HG02623 (cell line): Measurements from ENCODE around the gene CEP68.
A peak's percentile ranks its signal among the peaks of the same experiment; 100 is the strongest.
"Not testable (repeated sequence)": the region's sequence is repeated elsewhere in the genome, so short reads cannot be mapped to it uniquely, and the experiment has no call there.

Experiments used
- ATAC-seq: cut with Tn5 transposase; IDR thresholded peaks from one replicate; pipeline ENCODE4 v1.9.1; 2021; ENCODE audit warnings: moderate library complexity; ENCODE audit not compliant: unreplicated experiment

CEP68 gene

GRCh38 chr2:65056215-65057053 is at the start of gene CEP68:
TSS of gene CEP68 (plus strand) at chr2:65056416. CDS start at chr2:65069445, 13,029 bp downstream.
- peak; percentile 81 for ATAC-seq

- no peak for ATAC-seq
Measured at GRCh38 chr2:65013776-65014175, 42.4 kb upstream of the CEP68 start.

- ATAC-seq, result no peak
Measured at GRCh38 chr2:65015731-65016130, 40.5 kb upstream of the CEP68 start.

- ATAC-seq, result no peak
Measured at GRCh38 chr2:65016789-65017188, 39.4 kb upstream of the CEP68 start.

GRCh38 chr2:65017335-65017734 is 38.9 kb upstream of the CEP68 start:
- no peak for ATAC-seq

- ATAC-seq, result no peak
Measured at GRCh38 chr2:65018141-65018582, 38.1 kb upstream of the CEP68 start.

- ATAC-seq, result no peak
Measured at GRCh38 chr2:65019010-65019409, 37.2 kb upstream of the CEP68 start.

GRCh38 chr2:65019675-65020195 is 36.5 kb upstream of the CEP68 start:
- no peak for ATAC-seq

- not testable (repeated sequence) for ATAC-seq
Measured at GRCh38 chr2:65020251-65020650, 36.0 kb upstream of the CEP68 start.

- ATAC-seq, result no peak
Measured at GRCh38 chr2:65020943-65021528, 35.2 kb upstream of the CEP68 start.

GRCh38 chr2:65021709-65022108 is 34.5 kb upstream of the CEP68 start:
- no peak for ATAC-seq

GRCh38 chr2:65022189-65022588 is 34.0 kb upstream of the CEP68 start:
- ATAC-seq, result no peak

- no peak for ATAC-seq
Measured at GRCh38 chr2:65023742-65024141, 32.5 kb upstream of the CEP68 start.

- ATAC-seq, result no peak
Measured at GRCh38 chr2:65024149-65024829, 31.9 kb upstream of the CEP68 start.

GRCh38 chr2:65025453-65026123 is 30.6 kb upstream of the CEP68 start:
- no peak for ATAC-seq

- no peak for ATAC-seq
Measured at GRCh38 chr2:65026154-65026553, 30.1 kb upstream of the CEP68 start.

GRCh38 chr2:65026704-65027464 is 29.3 kb upstream of the CEP68 start:
- ATAC-seq, result no peak

GRCh38 chr2:65027616-65028244 is 28.5 kb upstream of the CEP68 start:
- ATAC-seq, result no peak

GRCh38 chr2:65030476-65031332 is 25.5 kb upstream of the CEP68 start:
- no peak for ATAC-seq
